COLO829 (cell line): ENCODE results near the gene RNF145.

ENCODE experiments used
- DNase-seq: peaks from one replicate; pipeline ENCODE4 v3.0.0; 2012; ENCODE audit warnings: low spot score

Gene RNF145

DNA sequence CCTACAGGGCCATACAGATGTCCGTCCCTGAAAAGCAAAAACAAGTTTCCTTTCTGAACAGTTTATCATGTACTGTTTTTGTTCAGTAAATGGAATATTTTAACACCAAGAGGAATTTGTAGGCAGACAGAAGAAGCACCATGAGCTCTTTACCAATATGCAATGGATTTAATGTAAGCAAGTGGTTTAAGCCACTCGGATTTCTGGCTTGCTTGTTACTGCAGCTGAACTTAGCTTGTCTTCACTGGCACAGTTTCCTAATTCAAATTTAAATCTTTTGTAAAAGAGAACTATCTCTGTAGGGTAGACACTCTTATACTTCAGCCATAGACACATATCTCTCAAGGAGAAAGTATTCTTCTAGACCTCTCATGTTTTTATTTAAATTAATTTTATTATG lies 96.9 kb downstream of the RNF145 start:
- no peak for DNase-seq
